Measurements from ENCODE around the gene CHIA.

CHIA gene
- long read RNA-seq: 0 reads

DNA sequence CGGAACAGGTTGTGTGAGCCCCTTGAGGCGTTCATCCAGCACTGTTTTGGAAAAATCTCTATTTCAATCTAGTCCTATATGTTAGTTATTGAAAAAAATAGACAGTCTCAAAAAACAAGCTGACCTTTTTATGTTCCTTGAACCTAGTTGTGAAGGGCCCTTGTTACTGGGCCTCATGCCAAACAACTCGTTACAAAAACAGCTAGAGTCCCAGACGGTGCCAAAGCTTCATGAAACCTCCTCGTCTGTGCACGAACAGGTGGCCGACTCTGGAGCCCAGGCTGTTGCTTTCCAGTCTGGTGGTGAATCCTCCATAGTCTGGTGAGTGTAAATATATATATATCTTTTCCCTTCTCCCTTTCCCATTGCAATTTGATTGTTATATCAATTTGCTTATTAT, at the start of gene CHIA:
CHIA (plus strand) TSS at position 222 of the 400 bp plus-strand sequence. CDS start 19,617 bp downstream, outside the sequence.
- no peak within 1 kb of the TSS for H3K4me3 ChIP-seq (replicated peaks; ENCODE audit: insufficient read depth, low read length)
- TF ChIP-seq, protein P1, sequence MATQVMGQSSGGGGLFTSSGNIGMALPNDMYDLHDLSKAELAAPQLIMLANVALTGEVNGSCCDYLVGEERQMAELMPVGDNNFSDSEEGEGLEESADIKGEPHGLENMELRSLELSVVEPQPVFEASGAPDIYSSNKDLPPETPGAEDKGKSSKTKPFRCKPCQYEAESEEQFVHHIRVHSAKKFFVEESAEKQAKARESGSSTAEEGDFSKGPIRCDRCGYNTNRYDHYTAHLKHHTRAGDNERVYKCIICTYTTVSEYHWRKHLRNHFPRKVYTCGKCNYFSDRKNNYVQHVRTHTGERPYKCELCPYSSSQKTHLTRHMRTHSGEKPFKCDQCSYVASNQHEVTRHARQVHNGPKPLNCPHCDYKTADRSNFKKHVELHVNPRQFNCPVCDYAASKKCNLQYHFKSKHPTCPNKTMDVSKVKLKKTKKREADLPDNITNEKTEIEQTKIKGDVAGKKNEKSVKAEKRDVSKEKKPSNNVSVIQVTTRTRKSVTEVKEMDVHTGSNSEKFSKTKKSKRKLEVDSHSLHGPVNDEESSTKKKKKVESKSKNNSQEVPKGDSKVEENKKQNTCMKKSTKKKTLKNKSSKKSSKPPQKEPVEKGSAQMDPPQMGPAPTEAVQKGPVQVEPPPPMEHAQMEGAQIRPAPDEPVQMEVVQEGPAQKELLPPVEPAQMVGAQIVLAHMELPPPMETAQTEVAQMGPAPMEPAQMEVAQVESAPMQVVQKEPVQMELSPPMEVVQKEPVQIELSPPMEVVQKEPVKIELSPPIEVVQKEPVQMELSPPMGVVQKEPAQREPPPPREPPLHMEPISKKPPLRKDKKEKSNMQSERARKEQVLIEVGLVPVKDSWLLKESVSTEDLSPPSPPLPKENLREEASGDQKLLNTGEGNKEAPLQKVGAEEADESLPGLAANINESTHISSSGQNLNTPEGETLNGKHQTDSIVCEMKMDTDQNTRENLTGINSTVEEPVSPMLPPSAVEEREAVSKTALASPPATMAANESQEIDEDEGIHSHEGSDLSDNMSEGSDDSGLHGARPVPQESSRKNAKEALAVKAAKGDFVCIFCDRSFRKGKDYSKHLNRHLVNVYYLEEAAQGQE (IDR thresholded peaks at IDR 0.05; ENCODE audit: insufficient replicate concordance, low read depth): no peak
- TF ChIP-seq SPI1 (IDR thresholded peaks at IDR 0.05; ENCODE audit: borderline replicate concordance, low read depth): no peak
- TF ChIP-seq GABPA (IDR thresholded peaks at IDR 0.05; ENCODE audit: low read depth): no peak
- TF ChIP-seq, protein P2, sequence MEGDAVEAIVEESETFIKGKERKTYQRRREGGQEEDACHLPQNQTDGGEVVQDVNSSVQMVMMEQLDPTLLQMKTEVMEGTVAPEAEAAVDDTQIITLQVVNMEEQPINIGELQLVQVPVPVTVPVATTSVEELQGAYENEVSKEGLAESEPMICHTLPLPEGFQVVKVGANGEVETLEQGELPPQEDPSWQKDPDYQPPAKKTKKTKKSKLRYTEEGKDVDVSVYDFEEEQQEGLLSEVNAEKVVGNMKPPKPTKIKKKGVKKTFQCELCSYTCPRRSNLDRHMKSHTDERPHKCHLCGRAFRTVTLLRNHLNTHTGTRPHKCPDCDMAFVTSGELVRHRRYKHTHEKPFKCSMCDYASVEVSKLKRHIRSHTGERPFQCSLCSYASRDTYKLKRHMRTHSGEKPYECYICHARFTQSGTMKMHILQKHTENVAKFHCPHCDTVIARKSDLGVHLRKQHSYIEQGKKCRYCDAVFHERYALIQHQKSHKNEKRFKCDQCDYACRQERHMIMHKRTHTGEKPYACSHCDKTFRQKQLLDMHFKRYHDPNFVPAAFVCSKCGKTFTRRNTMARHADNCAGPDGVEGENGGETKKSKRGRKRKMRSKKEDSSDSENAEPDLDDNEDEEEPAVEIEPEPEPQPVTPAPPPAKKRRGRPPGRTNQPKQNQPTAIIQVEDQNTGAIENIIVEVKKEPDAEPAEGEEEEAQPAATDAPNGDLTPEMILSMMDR (IDR thresholded peaks at IDR 0.05; ENCODE audit: insufficient read depth, low read length): no peak
- no peak for TF ChIP-seq POLR2AphosphoS5 (IDR thresholded peaks at IDR 0.05; ENCODE audit: low read depth)
- H3K27me3 ChIP-seq (ENCODE audit: insufficient read depth, poor library complexity, severe bottlenecking): peaks cover 3% of the 10 kb centered on the region
- no peak within 1 kb of the TSS for H3K27ac ChIP-seq (replicated peaks)
- DNase-seq (ENCODE audit: low read depth in 1 of 2, low spot score in 1 of 2): no peak

GRCh38 chr1:111241797-111242196, 48.9 kb upstream of the CHIA start:
- DNase-seq (ENCODE audit: low read depth in 1 of 2, low spot score in 1 of 2): no peak
- no peak for TF ChIP-seq SPI1 (IDR thresholded peaks at IDR 0.05; ENCODE audit: borderline replicate concordance, low read depth)
- TF ChIP-seq, protein P1 (IDR thresholded peaks at IDR 0.05; ENCODE audit: insufficient replicate concordance, low read depth): no peak
- no peak for TF ChIP-seq POLR2AphosphoS5 (IDR thresholded peaks at IDR 0.05; ENCODE audit: low read depth)
- TF ChIP-seq, protein P2 (IDR thresholded peaks at IDR 0.05; ENCODE audit: insufficient read depth, low read length): no peak
- no peak for TF ChIP-seq GABPA (IDR thresholded peaks at IDR 0.05; ENCODE audit: low read depth)
- no peak overlapping the region for H3K4me3 ChIP-seq (replicated peaks; ENCODE audit: insufficient read depth, low read length)

DNA sequence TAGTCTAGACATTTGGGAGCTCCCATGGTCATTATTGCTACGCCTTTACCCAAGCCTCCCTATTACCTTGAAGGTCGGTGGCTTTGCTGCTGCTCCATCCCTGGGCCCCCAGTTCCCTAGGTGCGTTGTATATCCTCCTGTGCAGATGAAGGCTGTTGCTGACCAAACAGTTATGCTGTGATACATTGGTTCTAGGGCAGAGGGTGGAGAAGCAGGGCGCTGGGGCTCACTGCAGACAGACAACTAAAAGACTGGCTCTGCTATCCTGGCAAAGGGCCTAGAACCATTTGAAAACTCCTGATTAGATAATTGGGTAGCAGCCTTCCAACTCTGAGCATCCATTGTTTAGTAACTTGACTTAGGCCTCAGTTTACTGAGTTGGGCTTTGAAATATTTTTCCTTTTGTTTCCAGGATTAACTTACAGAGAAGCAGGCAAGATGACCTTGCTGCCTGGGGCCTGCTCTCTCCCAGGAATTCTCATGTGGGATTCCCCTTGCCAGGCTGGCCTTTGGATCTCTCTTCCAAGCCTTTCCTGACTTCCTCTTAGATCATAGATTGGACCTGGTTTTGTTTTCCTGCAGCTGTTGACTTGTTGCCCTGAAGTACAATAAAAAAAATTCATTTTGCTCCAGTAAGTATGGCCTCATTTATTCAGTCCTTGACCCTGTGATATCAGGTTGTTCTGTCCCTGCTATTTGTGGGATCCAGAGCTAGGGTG, 47.7 kb upstream of the CHIA start:
- DNase-seq (ENCODE audit: low read depth in 1 of 2, low spot score in 1 of 2): no peak
- no peak overlapping the region for H3K27ac ChIP-seq (replicated peaks)
- no peaks in the 10 kb centered on the region for H3K27me3 ChIP-seq (ENCODE audit: insufficient read depth, poor library complexity, severe bottlenecking)
- TF ChIP-seq GABPA (IDR thresholded peaks at IDR 0.05; ENCODE audit: low read depth) (no peak), SPI1 (IDR thresholded peaks at IDR 0.05; ENCODE audit: borderline replicate concordance, low read depth) (no peak), POLR2AphosphoS5 (IDR thresholded peaks at IDR 0.05; ENCODE audit: low read depth) (no peak)
- TF ChIP-seq, protein P1 (IDR thresholded peaks at IDR 0.05; ENCODE audit: insufficient replicate concordance, low read depth): no peak
- TF ChIP-seq, protein P2 (IDR thresholded peaks at IDR 0.05; ENCODE audit: insufficient read depth, low read length): no peak
- no peak overlapping the region for H3K4me3 ChIP-seq (replicated peaks; ENCODE audit: insufficient read depth, low read length)

More at GRCh38 chr1:111241797-111242196, 48.9 kb upstream of the CHIA start:
- H3K27me3 ChIP-seq (ENCODE audit: insufficient read depth, poor library complexity, severe bottlenecking): no peaks in the 10 kb centered on the region
- no peak overlapping the region for H3K27ac ChIP-seq (replicated peaks)

Data from HL-60 (cell line).